GM12878 (cell line): ENCODE results near the gene ZNF324. TPM values are rescaled to one million over a fixed set of nuclear protein-coding genes. Genes with fewer than 3 reads are reported as not detected.
"Not testable (repeated sequence)": the region's sequence is repeated elsewhere in the genome, so short reads cannot be mapped to it uniquely, and the experiment has no call there.

Experiments
- ATAC-seq: fragments of 200-7000 bp; cut with Tn5 transposase; 3 replicates; pipeline ENCODE4 v1.9.1; 2020; ENCODE audit warnings: mild to moderate bottlenecking, moderate library complexity
- BruUV-seq: library from RNA; stranded (reverse); fragments of 400-500 nt; replicated peaks from 2 replicates; lab custom pipeline; 2021; lab: Mats Ljungman, UMichigan
- CTCF ChIA-PET: fragments of 300-600 bp; sonication (Branson Sonifier 250); formaldehyde crosslinking; extraction: SDS; loops from one replicate; lab custom pipeline; 2021; ENCODE audit warnings: inconsistent platforms; lab: Yijun Ruan, JAX
- POLR2A ChIA-PET: fragments of 350-600 bp; formaldehyde crosslinking; extraction: SDS; loops from one replicate; lab custom pipeline; 2021; ENCODE audit warnings: inconsistent platforms; lab: Charles Lee
- RAD21 ChIA-PET: fragments of 300-600 bp; sonication (Branson Sonifier 250); formaldehyde crosslinking; loops from one replicate; lab custom pipeline; 2023; ENCODE audit warnings: antibody characterized with exemption; ENCODE audit not compliant: unreplicated experiment; lab: Charles Lee
- SMC1A ChIA-PET: fragments of 300-600 bp; sonication (Branson Sonifier 250); formaldehyde crosslinking; loops from one replicate; lab custom pipeline; 2023; ENCODE audit not compliant: unreplicated experiment, uncharacterized antibody; lab: Charles Lee
- DNase-seq: peaks from one replicate; pipeline ENCODE4 v3.0.0-alpha.2; 2011; ENCODE audit warnings: low read depth, low spot score
- FAIRE-seq: peaks from 3 replicates; lab custom pipeline; 2011; peaks lifted over from hg19 to GRCh38; lab: Jason Lieb, UNC
- H2AFZ ChIP-seq: 2 replicates; pipeline ENCODE4 v1.6.0; 2011; ENCODE audit warnings: low read depth, low read length, control low read depth; ENCODE audit not compliant: control insufficient read depth
- H3K27ac ChIP-seq: 2 replicates; pipeline ENCODE4 v1.5.1; 2011; ENCODE audit warnings: control low read depth; ENCODE audit not compliant: control insufficient read depth, insufficient read depth
- H3K27me3 ChIP-seq, 2 experiments: replicated peaks in 1 of 2; 2 replicates each; pipeline versions ENCODE4 v1.6.0 to v1.6.1; 2011; ENCODE audit warnings: low read length in 1 of 2; ENCODE audit not compliant: control insufficient read depth in 2 of 2, insufficient read depth in 2 of 2
- H3K36me3 ChIP-seq, 2 experiments: 2 replicates each; pipeline ENCODE4 v1.5.1; 2011; ENCODE audit warnings: low read length in 1 of 2; ENCODE audit not compliant: control insufficient read depth in 2 of 2, insufficient read depth in 2 of 2
- H3K4me1 ChIP-seq: 2 replicates; pipeline ENCODE4 v1.6.1; 2011; ENCODE audit warnings: mild to moderate bottlenecking, low read length, moderate library complexity, mixed read lengths; ENCODE audit not compliant: control insufficient read depth, insufficient read depth
- H3K4me2 ChIP-seq: 2 replicates; pipeline ENCODE4 v1.6.0; 2011; ENCODE audit warnings: control low read depth; ENCODE audit not compliant: control insufficient read depth, insufficient read depth
- H3K4me3 ChIP-seq: fragments of 200-600 bp; sonication (generic); 2 replicates; pipeline ENCODE4 v1.5.1; 2016
- H3K79me2 ChIP-seq: 2 replicates; pipeline ENCODE4 v1.6.0; 2011; ENCODE audit warnings: low read length; ENCODE audit not compliant: control insufficient read depth, insufficient read depth
- H3K9ac ChIP-seq: 2 replicates; pipeline ENCODE4 v1.8.0; 2011; ENCODE audit warnings: low read length, control low read depth, mixed read lengths; ENCODE audit not compliant: control insufficient read depth, insufficient read depth
- H3K9me3 ChIP-seq: replicated peaks from 3 replicates; pipeline ENCODE4 v1.5.1; 2011; ENCODE audit warnings: mild to moderate bottlenecking, low read length; ENCODE audit not compliant: control insufficient read depth, insufficient read depth
- H4K20me1 ChIP-seq: 2 replicates; pipeline ENCODE4 v1.6.0; 2011; ENCODE audit not compliant: control insufficient read depth, insufficient read depth
- EZH2 ChIP-seq: IDR thresholded peaks from 2 replicates; pipeline ENCODE4 v1.6.1; 2012; ENCODE audit warnings: low read depth, mild to moderate bottlenecking, control low read depth, inconsistent platforms, low read length, borderline replicate concordance; ENCODE audit not compliant: control insufficient read depth
- GATAD2B ChIP-seq: fragments of 450-650 bp; conservative IDR thresholded peaks from 2 replicates; pipeline ENCODE4 v1.6.1; 2017; ENCODE audit warnings: low read depth, mild to moderate bottlenecking, moderate library complexity
- KAT2A ChIP-seq: conservative IDR thresholded peaks from 2 replicates; pipeline ENCODE4 v1.6.1; 2011; ENCODE audit warnings: low read depth, low read length; ENCODE audit not compliant: control insufficient read depth
- POLR2A ChIP-seq: IDR thresholded peaks from 2 replicates; pipeline ENCODE4 v1.6.1; 2011; ENCODE audit warnings: low read depth, mild to moderate bottlenecking, low read length
- SREBF1 ChIP-seq: IDR thresholded peaks from 2 replicates; pipeline ENCODE4 v1.6.1; 2012; ENCODE audit warnings: mild to moderate bottlenecking, low read length
- ZBTB33 ChIP-seq: fragments of 450-650 bp; IDR thresholded peaks from 2 replicates; pipeline ENCODE4 v1.6.1; 2017; ENCODE audit warnings: mild to moderate bottlenecking
- WGBS: methylation state at CpG from one replicate; pipeline ENCODE4 v1.1.6; 2016; ENCODE audit warnings: low lambda C conversion rate; ENCODE audit not compliant: insufficient replicate concordance, insufficient coverage; ENCODE audit errors: missing lambda C conversion rate; 5-methylcytosine and 5-hydroxymethylcytosine counted together
- in situ Hi-C: fragments of 300-500 bp; cut with MboI; formaldehyde crosslinking; loops from 9 replicates; pipeline ENCODE4 v1.14.3; 2018; ENCODE audit warnings: mixed read lengths
- intact Hi-C: fragments of 100-400 bp; cut with micrococcal nuclease; formaldehyde crosslinking; loops from one replicate; pipeline ENCODE4 v1.14.2; 2022; ENCODE audit not compliant: unreplicated experiment
- polyA plus RNA-seq, 11 experiments: library from polyadenylated mRNA; depleted of rRNA in 4 of 11; unstranded in 6 of 11; stranded (reverse) in 5 of 11; fragments of >200 nt; fragmentation: Nextera tagmentation in 4 of 11; fragmentation: Illumina TruSeq in 1 of 11; extraction: Ambion mirVana in 4 of 11; extraction: Trizol in 1 of 11; gene quantifications; 1 replicate in 1 of 11; 2 replicates in 10 of 11; pipeline versions ENCODE4 v1.2.1 to v1.2.3, GENCODE V29; 2011 to 2016; ENCODE audit warnings: inconsistent platforms in 2 of 11, missing spikeins in 2 of 11, low read depth in 1 of 11
- total RNA-seq, 4 experiments: library from RNA; depleted of rRNA in 3 of 4; stranded (reverse); fragments of >200 nt in 3 of 4; fragmentation: Illumina TruSeq in 1 of 4; extraction: Trizol in 1 of 4; gene quantifications; 2 replicates each; pipeline versions ENCODE4 v1.2.1 to v1.2.3, GENCODE V29; 2013 to 2021

Gene ZNF324
- total and polyA plus RNA-seq, 10 of the 15 experiments (the other 5 are each of a cell fraction or from before 2014, with no cell fraction given) = 0.71 to 13.9 (median 7.0) TPM

DNA sequence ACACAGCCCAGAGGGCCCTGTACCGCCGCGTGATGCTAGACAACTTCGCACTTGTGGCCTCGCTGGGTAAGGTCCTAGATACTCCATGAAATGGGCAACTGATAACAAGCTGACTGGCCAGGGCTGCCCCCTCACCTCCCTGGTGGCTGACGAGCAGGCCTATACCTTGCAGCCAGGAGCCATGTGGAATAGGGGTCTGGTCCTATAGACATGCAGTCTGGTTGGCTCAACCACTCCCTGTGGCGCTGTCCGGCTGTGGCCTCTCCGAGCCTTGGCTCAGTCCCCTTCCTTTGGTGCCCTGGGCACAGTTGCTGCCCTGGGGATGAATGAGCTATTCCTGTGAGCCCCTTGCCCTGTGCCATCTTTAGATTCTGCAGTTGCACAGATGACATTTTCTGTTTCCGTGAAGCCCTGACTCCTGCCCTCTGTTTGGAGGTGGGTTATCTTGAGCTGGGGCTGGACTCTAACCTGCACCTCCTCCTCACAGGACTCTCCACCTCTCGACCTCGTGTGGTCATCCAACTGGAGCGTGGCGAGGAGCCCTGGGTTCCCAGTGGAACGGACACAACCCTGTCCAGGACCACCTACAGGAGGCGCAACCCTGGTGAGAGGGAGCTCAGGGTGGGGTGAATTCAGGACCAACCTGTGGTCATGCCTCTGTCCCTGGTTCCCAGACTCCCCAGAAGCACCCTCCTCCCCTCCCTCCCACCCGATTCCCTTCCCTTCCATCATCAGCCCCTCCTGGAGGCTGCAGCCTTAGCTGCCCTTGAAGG, 2.5 kb downstream of the ZNF324 start (continued):
- TF ChIP-seq KAT2A (no peak), EZH2 (no peak), ZBTB33 (no peak), GATAD2B (no peak), SREBF1 (no peak)
- TF ChIP-seq, all 136 proteins: peak for 0

- SMC1A ChIA-PET, H3K4me2 ChIP-seq, H3K36me3 ChIP-seq, ATAC-seq, RAD21 ChIA-PET, H4K20me1 ChIP-seq, H3K27me3 ChIP-seq, H3K9me3 ChIP-seq, H3K4me3 ChIP-seq, DNase-seq, CTCF ChIA-PET, H2AFZ ChIP-seq, in situ Hi-C loops, BruUV-seq, H3K27ac ChIP-seq, POLR2A ChIA-PET, FAIRE-seq, intact Hi-C loops, H3K9ac ChIP-seq: not testable (repeated sequence)
- 97% methylated on average over 20 of the region's 53 CpGs for WGBS
- peak; percentile 28; the same call in 1 of the 2 replicates for TF ChIP-seq POLR2A
- Histone ChIP-seq H3K4me1 (peaks cover 18% of the 10 kb centered on the region), H3K79me2 (peaks cover 17% of the 10 kb centered on the region)
Observed at GRCh38 chr19:58470837-58471543, 4.1 kb downstream of the ZNF324 start.
